SK-N-SH (cell line): ENCODE data around the gene UBD. TPM values are rescaled to one million over a fixed set of nuclear protein-coding genes. Genes with fewer than 3 reads are reported as not detected.

Experiments
- CTCF ChIA-PET: fragments of 300-600, 350-600 bp; formaldehyde crosslinking; extraction: SDS; loops from one replicate; lab custom pipeline; 2021; lab: Yijun Ruan, JAX
- POLR2A ChIA-PET: fragments of 350-600 bp; sonication (Branson Sonifier 250); formaldehyde crosslinking; extraction: SDS; loops from one replicate; lab custom pipeline; 2020; ENCODE audit warnings: antibody characterized with exemption, inconsistent platforms; lab: Yijun Ruan, JAX
- DNase-seq: peaks from one replicate; pipeline ENCODE4 v3.0.0; 2012
- H2AFZ ChIP-seq: fragments of 200-600 bp; sonication (generic); 2 replicates; pipeline ENCODE4 v1.8.1; 2016; ENCODE audit warnings: antibody characterized with exemption, mild to moderate bottlenecking, low read depth
- H3F3A ChIP-seq: fragments of 200-600 bp; sonication (generic); replicated peaks from 2 replicates; pipeline ENCODE3; 2016; ENCODE audit warnings: antibody characterized with exemption, mild to moderate bottlenecking; ENCODE audit not compliant: insufficient read depth
- H3K27ac ChIP-seq, 2 experiments: fragments of 200-500 bp in 1 of 2; fragments of 200-600 bp in 1 of 2; sonication (Bioruptor generic) in 1 of 2; sonication (generic), shearing (Covaris generic) in 1 of 2; 2 replicates each; pipeline versions ENCODE4 v1.5.1 to v1.6.1; 2014 to 2016; ENCODE audit warnings: low read depth in 2 of 2, inconsistent platforms in 1 of 2, low read length in 1 of 2, mild to moderate bottlenecking in 1 of 2, mixed read lengths in 1 of 2
- H3K27me3 ChIP-seq: fragments of 200-600 bp; sonication (generic), shearing (Covaris generic); 2 replicates; pipeline ENCODE4 v1.6.1; 2016; ENCODE audit warnings: mixed run types; ENCODE audit not compliant: insufficient read depth
- H3K36me3 ChIP-seq, 2 experiments: fragments of 200-500 bp in 1 of 2; fragments of 200-600 bp in 1 of 2; sonication (Bioruptor generic) in 1 of 2; sonication (generic) in 1 of 2; replicated peaks in 1 of 2; 2 replicates each; pipeline versions ENCODE3 to v1.5.1; 2014 to 2016; ENCODE audit warnings: low read length in 1 of 2, mild to moderate bottlenecking in 1 of 2; ENCODE audit not compliant: insufficient read depth in 2 of 2, control insufficient read depth in 1 of 2
- H3K4me1 ChIP-seq, 2 experiments: fragments of 200-500 bp in 1 of 2; fragments of 200-600 bp in 1 of 2; sonication (Bioruptor generic) in 1 of 2; sonication (generic), shearing (Covaris generic) in 1 of 2; 2 replicates each; pipeline versions ENCODE4 v1.5.1 to v1.6.1; 2014 to 2016; ENCODE audit warnings: low read depth in 1 of 2, low read length in 1 of 2, mixed run types in 1 of 2; ENCODE audit not compliant: insufficient read depth in 2 of 2, control insufficient read depth in 1 of 2
- H3K4me2 ChIP-seq: fragments of 200-600 bp; sonication (generic), shearing (Covaris generic); 2 replicates; pipeline ENCODE4 v1.6.1; 2017; ENCODE audit warnings: mixed run types
- H3K4me3 ChIP-seq, 2 experiments: fragments of 200-500 bp in 1 of 2; fragments of 200-600 bp in 1 of 2; sonication (Bioruptor generic) in 1 of 2; sonication (generic), shearing (Covaris generic) in 1 of 2; 2 replicates each; pipeline versions ENCODE4 v1.5.1 to v1.8.1; 2014 to 2016; ENCODE audit warnings: low read depth in 2 of 2, inconsistent platforms in 1 of 2, low read length in 1 of 2, mild to moderate bottlenecking in 1 of 2, mixed read lengths in 1 of 2, moderate library complexity in 1 of 2
- H3K79me2 ChIP-seq: fragments of 200-600 bp; sonication (generic); 2 replicates; pipeline ENCODE4 v1.8.1; 2017; ENCODE audit warnings: mild to moderate bottlenecking; ENCODE audit not compliant: insufficient read depth
- H3K9ac ChIP-seq: fragments of 200-600 bp; sonication (generic); 2 replicates; pipeline ENCODE4 v1.6.1; 2017; ENCODE audit warnings: mixed run types
- H3K9me2 ChIP-seq: fragments of 200-600 bp; sonication (generic); 2 replicates; pipeline ENCODE4 v1.6.1; 2017; ENCODE audit warnings: mixed run types
- H3K9me3 ChIP-seq: fragments of 200-600 bp; sonication (generic); 2 replicates; pipeline ENCODE4 v1.6.1; 2017; ENCODE audit warnings: mixed run types, mild to moderate bottlenecking, moderate library complexity
- H4K20me1 ChIP-seq: fragments of 200-600 bp; sonication (generic); 2 replicates; pipeline ENCODE4 v1.6.1; 2017; ENCODE audit warnings: mild to moderate bottlenecking, mixed run types; ENCODE audit not compliant: insufficient read depth
- CHD2 ChIP-seq: fragments of 150-350 bp; IDR thresholded peaks from 2 replicates; pipeline ENCODE4 v1.6.1; 2018; ENCODE audit warnings: low read length; ENCODE audit not compliant: partially characterized antibody
- ELF1 ChIP-seq: IDR thresholded peaks from 2 replicates; pipeline ENCODE4 v1.4.0; 2012
- EP300 ChIP-seq, 2 experiments: IDR thresholded peaks; 2 replicates each; pipeline versions ENCODE4 v1.4.0 to v1.6.1; 2012; ENCODE audit warnings: borderline replicate concordance in 1 of 2, low read depth in 1 of 2, low read length in 1 of 2
- EZH2phosphoT487 ChIP-seq: fragments of 200-600 bp; sonication (generic); IDR thresholded peaks from 2 replicates; pipeline ENCODE4 v1.6.1; 2017; ENCODE audit warnings: low read depth, mixed run types, mild to moderate bottlenecking, antibody characterized with exemption, moderate library complexity, borderline replicate concordance
- FOSL2 ChIP-seq: IDR thresholded peaks from 2 replicates; pipeline ENCODE4 v1.4.0; 2012; ENCODE audit warnings: low read depth, mild to moderate bottlenecking, moderate library complexity, borderline replicate concordance
- FOXM1 ChIP-seq: IDR thresholded peaks from 2 replicates; pipeline ENCODE4 v1.4.0; 2012; ENCODE audit warnings: low read depth, mild to moderate bottlenecking
- JUND ChIP-seq: IDR thresholded peaks from 2 replicates; pipeline ENCODE4 v1.4.0; 2012
- MXI1 ChIP-seq: IDR thresholded peaks from 2 replicates; pipeline ENCODE4 v1.6.1; 2012; ENCODE audit warnings: mild to moderate bottlenecking, low read depth, low read length, improper control_type of control experiment
- NRF1 ChIP-seq: IDR thresholded peaks from 2 replicates; pipeline ENCODE4 v1.6.1; 2012; ENCODE audit warnings: low read depth, mild to moderate bottlenecking, low read length
- PBX3 ChIP-seq: IDR thresholded peaks from 2 replicates; pipeline ENCODE4; 2012
- RAD21 ChIP-seq: IDR thresholded peaks from 2 replicates; pipeline ENCODE4 v1.6.1; 2012; ENCODE audit warnings: mild to moderate bottlenecking, low read length
- SIN3A ChIP-seq: IDR thresholded peaks from 2 replicates; pipeline ENCODE4 v1.6.1; 2012; ENCODE audit warnings: low read depth, mild to moderate bottlenecking, low read length, moderate library complexity, borderline replicate concordance
- SMC3 ChIP-seq: IDR thresholded peaks from 2 replicates; pipeline ENCODE4 v1.6.1; 2012; ENCODE audit warnings: low read depth, low read length, improper control_type of control experiment
- TAF1 ChIP-seq: IDR thresholded peaks from 2 replicates; pipeline ENCODE4 v1.6.1; 2012; ENCODE audit warnings: low read depth, mild to moderate bottlenecking, low read length, moderate library complexity, borderline replicate concordance
- TCF12 ChIP-seq: IDR thresholded peaks from 2 replicates; pipeline ENCODE4 v1.4.0; 2012
- USF1 ChIP-seq: IDR thresholded peaks from 2 replicates; pipeline ENCODE4 v1.4.0; 2012; ENCODE audit warnings: low read depth, borderline replicate concordance
- YY1 ChIP-seq: IDR thresholded peaks from 2 replicates; pipeline ENCODE4 v1.4.0; 2012; ENCODE audit warnings: low read depth, mild to moderate bottlenecking
- WGBS: methylation state at CpG from one replicate; pipeline ENCODE4 v1.1.6; 2017; ENCODE audit warnings: low lambda C conversion rate; 5-methylcytosine and 5-hydroxymethylcytosine counted together
- polyA plus RNA-seq, 3 experiments: library from polyadenylated mRNA; depleted of rRNA; stranded (reverse); fragments of >200 nt; gene quantifications; 2 replicates each; pipeline ENCODE4 v1.2.3, GENCODE V29; 2012
- TF ChIP-seq, protein P1 (sequence below): fragments of 150-350 bp; IDR thresholded peaks from 2 replicates; pipeline ENCODE4 v1.6.1; 2016; ENCODE audit warnings: mild to moderate bottlenecking, low read depth, low read length
- TF ChIP-seq, protein P2 (sequence below): IDR thresholded peaks from 2 replicates; pipeline ENCODE4 v1.4.0; 2012; ENCODE audit warnings: low read depth, borderline replicate concordance

Gene UBD
- polyA plus RNA-seq, 1 of the 3 experiments (the other 2 are of a cell fraction) = not detected

- DNase-seq = no peak
- Histone ChIP-seq H3F3A (no peaks in the 10 kb centered on the region), H4K20me1 (no peaks in the 10 kb centered on the region), H3K27me3 (peaks cover 68% of the 10 kb centered on the region), H3K9ac (no peak overlapping the region), H3K36me3 (no peaks in the 10 kb centered on the region), H3K4me2 (no peak overlapping the region), H3K9me2 (no peaks in the 10 kb centered on the region), H3K4me1 (no peaks in the 10 kb centered on the region), H3K4me3 (no peak overlapping the region), H3K79me2 (no peaks in the 10 kb centered on the region), H2AFZ (no peak overlapping the region), H3K27ac (no peak overlapping the region), H3K9me3 (no peaks in the 10 kb centered on the region)
- POLR2A ChIA-PET = no interaction called here
- WGBS = 28% methylated on average over 22 of the region's 22 CpGs
- CTCF ChIA-PET = interaction anchor here (0.6 kb wide), 1 partner anchor 1834 kb away, joined by 3 read pairs; no protein-coding TSS in a partner anchor
- TF ChIP-seq RAD21 = no peak
These were observed 973 bp downstream of the UBD start for GRCh38 chr6:29558439-29559079.

- TF ChIP-seq USF1 (no peak), FOXM1 (no peak), MXI1 (no peak), EZH2phosphoT487 (no peak), TCF12 (no peak), YY1 (no peak), SIN3A (no peak), TAF1 (no peak), EP300 (IDR thresholded peaks at IDR 0.05; ENCODE audit: borderline replicate concordance in 1 of 2, low read depth in 1 of 2, low read length in 1 of 2) (no peak), SMC3 (no peak), NRF1 (no peak), JUND (no peak), PBX3 (no peak), ELF1 (no peak), FOSL2 (no peak), CHD2 (no peak)
- TF ChIP-seq, protein P1, sequence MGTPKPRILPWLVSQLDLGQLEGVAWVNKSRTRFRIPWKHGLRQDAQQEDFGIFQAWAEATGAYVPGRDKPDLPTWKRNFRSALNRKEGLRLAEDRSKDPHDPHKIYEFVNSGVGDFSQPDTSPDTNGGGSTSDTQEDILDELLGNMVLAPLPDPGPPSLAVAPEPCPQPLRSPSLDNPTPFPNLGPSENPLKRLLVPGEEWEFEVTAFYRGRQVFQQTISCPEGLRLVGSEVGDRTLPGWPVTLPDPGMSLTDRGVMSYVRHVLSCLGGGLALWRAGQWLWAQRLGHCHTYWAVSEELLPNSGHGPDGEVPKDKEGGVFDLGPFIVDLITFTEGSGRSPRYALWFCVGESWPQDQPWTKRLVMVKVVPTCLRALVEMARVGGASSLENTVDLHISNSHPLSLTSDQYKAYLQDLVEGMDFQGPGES = no peak
- TF ChIP-seq, protein P2, sequence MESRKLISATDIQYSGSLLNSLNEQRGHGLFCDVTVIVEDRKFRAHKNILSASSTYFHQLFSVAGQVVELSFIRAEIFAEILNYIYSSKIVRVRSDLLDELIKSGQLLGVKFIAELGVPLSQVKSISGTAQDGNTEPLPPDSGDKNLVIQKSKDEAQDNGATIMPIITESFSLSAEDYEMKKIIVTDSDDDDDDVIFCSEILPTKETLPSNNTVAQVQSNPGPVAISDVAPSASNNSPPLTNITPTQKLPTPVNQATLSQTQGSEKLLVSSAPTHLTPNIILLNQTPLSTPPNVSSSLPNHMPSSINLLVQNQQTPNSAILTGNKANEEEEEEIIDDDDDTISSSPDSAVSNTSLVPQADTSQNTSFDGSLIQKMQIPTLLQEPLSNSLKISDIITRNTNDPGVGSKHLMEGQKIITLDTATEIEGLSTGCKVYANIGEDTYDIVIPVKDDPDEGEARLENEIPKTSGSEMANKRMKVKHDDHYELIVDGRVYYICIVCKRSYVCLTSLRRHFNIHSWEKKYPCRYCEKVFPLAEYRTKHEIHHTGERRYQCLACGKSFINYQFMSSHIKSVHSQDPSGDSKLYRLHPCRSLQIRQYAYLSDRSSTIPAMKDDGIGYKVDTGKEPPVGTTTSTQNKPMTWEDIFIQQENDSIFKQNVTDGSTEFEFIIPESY = no peak
- no peaks in the 10 kb centered on the region for H3K79me2 ChIP-seq
- ChIA-PET POLR2A (no interaction called here), CTCF (no interaction called here)
- H3K9me3 ChIP-seq = no peaks in the 10 kb centered on the region
- H3K9me2 ChIP-seq = no peaks in the 10 kb centered on the region
- no peaks in the 10 kb centered on the region for H3K4me1 ChIP-seq
- no peak overlapping the region for H3K27ac ChIP-seq
- no peak for DNase-seq
- H3K36me3 ChIP-seq = no peaks in the 10 kb centered on the region
- H3K4me2 ChIP-seq = no peak overlapping the region
- H3F3A ChIP-seq = no peaks in the 10 kb centered on the region
- peaks cover 67% of the 10 kb centered on the region for H3K27me3 ChIP-seq
- H3K4me3 ChIP-seq = no peak overlapping the region
- no peak overlapping the region for H3K9ac ChIP-seq
- H2AFZ ChIP-seq = no peak overlapping the region
- no peaks in the 10 kb centered on the region for H4K20me1 ChIP-seq
These were observed 2.2 kb downstream of the UBD start for GRCh38 chr6:29557320-29557719.
